Caco-2 (cell line): ENCODE measurements around the gene USP24. TPM values are rescaled to one million over a fixed set of nuclear protein-coding genes. Genes with fewer than 3 reads are reported as not detected.
A peak's percentile ranks its signal among the peaks of the same experiment; 100 is the strongest.

Source experiments
- BruUV-seq: library from RNA; stranded (reverse); fragments of 400-500 nt; replicated peaks from 2 replicates; lab custom pipeline; 2021; lab: Mats Ljungman, UMichigan
- CTCF ChIA-PET: fragments of 300-600 bp; sonication (Branson Sonifier 250); formaldehyde crosslinking; loops from one replicate; lab custom pipeline; 2022; ENCODE audit warnings: antibody characterized with exemption; lab: Charles Lee
- POLR2A ChIA-PET: fragments of 300-600 bp; sonication (Branson Sonifier 250); formaldehyde crosslinking; loops from one replicate; lab custom pipeline; 2022; ENCODE audit warnings: antibody characterized with exemption; lab: Charles Lee
- DNase-seq, 2 experiments: peaks; one replicate each; pipeline versions ENCODE4 v3.0.0 to v3.0.0-alpha.2; 2020 to 2022
- H3K27me3 ChIP-seq: replicated peaks from 2 replicates; pipeline ENCODE4 v1.6.0; 2011; ENCODE audit warnings: low read length; ENCODE audit not compliant: control insufficient read depth, insufficient read depth
- H3K36me3 ChIP-seq: 2 replicates; pipeline ENCODE4 v1.5.1; 2011; ENCODE audit warnings: low read length; ENCODE audit not compliant: control insufficient read depth, insufficient read depth
- H3K4me1 ChIP-seq: fragments of 250-450 bp; sonication (Bioruptor Pico); 2 replicates; pipeline ENCODE4 v1.5.1; 2020; ENCODE audit warnings: mild to moderate bottlenecking
- H3K4me3 ChIP-seq: 2 replicates; pipeline ENCODE4 v1.5.1; 2011; ENCODE audit warnings: low read depth, mild to moderate bottlenecking, control low read depth, low read length
- H3K9me3 ChIP-seq: fragments of 250-450 bp; sonication (Bioruptor Pico); 2 replicates; pipeline ENCODE4 v1.5.1; 2020; ENCODE audit warnings: mild to moderate bottlenecking, moderate library complexity
- H3K27ac Mint-ChIP-seq: one replicate; pipeline ENCODE4 v1.8.0; 2022; ENCODE audit warnings: mixed read lengths; ENCODE audit not compliant: unreplicated experiment
- H3K27me3 Mint-ChIP-seq: one replicate; pipeline ENCODE4 v1.8.0; 2022; ENCODE audit warnings: mixed read lengths; ENCODE audit not compliant: insufficient read depth, unreplicated experiment
- H3K36me3 Mint-ChIP-seq: one replicate; pipeline ENCODE4 v1.8.0; 2022; ENCODE audit warnings: mild to moderate bottlenecking, mixed read lengths; ENCODE audit not compliant: insufficient read depth, unreplicated experiment
- H3K4me1 Mint-ChIP-seq: one replicate; pipeline ENCODE4 v1.8.0; 2022; ENCODE audit warnings: low read depth, mixed read lengths; ENCODE audit not compliant: unreplicated experiment
- H3K4me3 Mint-ChIP-seq: one replicate; pipeline ENCODE4 v1.8.0; 2022; ENCODE audit warnings: mild to moderate bottlenecking, moderate library complexity, mixed read lengths; ENCODE audit not compliant: unreplicated experiment
- H3K9me3 Mint-ChIP-seq: one replicate; pipeline ENCODE4 v1.8.0; 2022; ENCODE audit warnings: mixed read lengths; ENCODE audit not compliant: unreplicated experiment
- CTCF ChIP-seq, 2 experiments: fragments of 200-600 bp in 1 of 2; IDR thresholded peaks; 1 replicate in 1 of 2; 2 replicates in 1 of 2; pipeline versions ENCODE4 v1.5.1 to v1.8.0; 2011 to 2022; ENCODE audit warnings: antibody characterized with exemption in 1 of 2, control low read depth in 1 of 2, inconsistent platforms in 1 of 2, low read depth in 1 of 2, low read length in 1 of 2, mild to moderate bottlenecking in 1 of 2, moderate library complexity in 1 of 2; ENCODE audit not compliant: insufficient read depth in 1 of 2, severe bottlenecking in 1 of 2, unreplicated experiment in 1 of 2
- intact Hi-C: fragments of 100-400 bp; cut with micrococcal nuclease; formaldehyde crosslinking; loops from one replicate; pipeline ENCODE4 v1.10.0; 2022; ENCODE audit not compliant: unreplicated experiment
- total RNA-seq: library from RNA; stranded (reverse); gene quantifications from 2 replicates; pipeline ENCODE4 v1.2.3, GENCODE V29; 2022

Gene USP24
- total RNA-seq, 1 experiment from 2014 or later: 34.7 TPM

- CTCF ChIA-PET: no interaction called here
- intact Hi-C loops: no loop called here
- Mint-ChIP-seq H3K36me3 (peaks cover 16% of the 10 kb centered on the region), H3K4me1 (peaks cover 2% of the 10 kb centered on the region), H3K27me3 (no peaks in the 10 kb centered on the region), H3K9me3 (peaks cover 25% of the 10 kb centered on the region), H3K4me3 (no peak overlapping the region), H3K27ac (no peak overlapping the region)
- Histone ChIP-seq H3K9me3 (no peaks in the 10 kb centered on the region), H3K4me1 (no peaks in the 10 kb centered on the region), H3K36me3 (no peaks in the 10 kb centered on the region), H3K27me3 (no peaks in the 10 kb centered on the region), H3K4me3 (no peak overlapping the region)
- POLR2A ChIA-PET: no interaction called here
- no TSS peak for BruUV-seq
- DNase-seq: no peak
- no peak for TF ChIP-seq CTCF (IDR thresholded peaks at IDR 0.05; ENCODE audit: insufficient read depth in 1 of 2, low read depth in 1 of 2, low read length in 1 of 2, severe bottlenecking in 1 of 2, unreplicated experiment in 1 of 2)
Observed at GRCh38 chr1:55184859-55185258, 30.3 kb downstream of the USP24 start.

GRCh38 chr1:55181666-55182065, 33.5 kb downstream of the USP24 start:
- no peak for DNase-seq
- peaks cover 15% of the 10 kb centered on the region for H3K4me1 Mint-ChIP-seq
- CTCF ChIA-PET: no interaction called here
- H3K9me3 Mint-ChIP-seq: peaks cover 38% of the 10 kb centered on the region
- Histone ChIP-seq H3K4me1 (0 out of 2 replicates have a peak, but pooled peaks cover 3% of the 10 kb centered on the region), H3K4me3 (no peak overlapping the region), H3K9me3 (no peaks in the 10 kb centered on the region), H3K36me3 (no peaks in the 10 kb centered on the region), H3K27me3 (no peaks in the 10 kb centered on the region)
- H3K36me3 Mint-ChIP-seq: peaks cover 31% of the 10 kb centered on the region
- intact Hi-C loops: no loop called here
- no peaks in the 10 kb centered on the region for H3K27me3 Mint-ChIP-seq
- no TSS peak for BruUV-seq
- TF ChIP-seq CTCF (IDR thresholded peaks at IDR 0.05; ENCODE audit: insufficient read depth in 1 of 2, low read depth in 1 of 2, low read length in 1 of 2, severe bottlenecking in 1 of 2, unreplicated experiment in 1 of 2): no peak
- no peak overlapping the region for H3K27ac Mint-ChIP-seq
- POLR2A ChIA-PET: no interaction called here
- H3K4me3 Mint-ChIP-seq: no peak overlapping the region

GRCh38 chr1:55180075-55180670, 35.0 kb downstream of the USP24 start:
- BruUV-seq: no TSS peak
- H3K27ac Mint-ChIP-seq: peak overlapping the region; percentile 37
- CTCF ChIA-PET: no interaction called here

More at GRCh38 chr1:55180075-55180670, 35.0 kb downstream of the USP24 start:
- H3K4me3 Mint-ChIP-seq: no peak overlapping the region
- Histone ChIP-seq H3K27me3 (no peaks in the 10 kb centered on the region), H3K9me3 (no peaks in the 10 kb centered on the region), H3K4me1 (0 out of 2 replicates have a peak, but pooled peaks cover 3% of the 10 kb centered on the region), H3K36me3 (no peaks in the 10 kb centered on the region), H3K4me3 (no peak overlapping the region)
- POLR2A ChIA-PET: no interaction called here
- H3K36me3 Mint-ChIP-seq: peaks cover 25% of the 10 kb centered on the region
- intact Hi-C loops: no loop called here
- no peak for TF ChIP-seq CTCF (IDR thresholded peaks at IDR 0.05; ENCODE audit: insufficient read depth in 1 of 2, low read depth in 1 of 2, low read length in 1 of 2, severe bottlenecking in 1 of 2, unreplicated experiment in 1 of 2)
- peaks cover 33% of the 10 kb centered on the region for H3K9me3 Mint-ChIP-seq
- no peak for DNase-seq
- H3K4me1 Mint-ChIP-seq: peaks cover 15% of the 10 kb centered on the region
- H3K27me3 Mint-ChIP-seq: no peaks in the 10 kb centered on the region
